NCI-H1930 (cell line): ENCODE measurements around the gene JAG2.

ENCODE experiments used
- DNase-seq, 2 experiments: peaks; one replicate each; lab custom pipeline; 2025; lab: John Stamatoyannopoulos, UW

The JAG2 gene

DNA sequence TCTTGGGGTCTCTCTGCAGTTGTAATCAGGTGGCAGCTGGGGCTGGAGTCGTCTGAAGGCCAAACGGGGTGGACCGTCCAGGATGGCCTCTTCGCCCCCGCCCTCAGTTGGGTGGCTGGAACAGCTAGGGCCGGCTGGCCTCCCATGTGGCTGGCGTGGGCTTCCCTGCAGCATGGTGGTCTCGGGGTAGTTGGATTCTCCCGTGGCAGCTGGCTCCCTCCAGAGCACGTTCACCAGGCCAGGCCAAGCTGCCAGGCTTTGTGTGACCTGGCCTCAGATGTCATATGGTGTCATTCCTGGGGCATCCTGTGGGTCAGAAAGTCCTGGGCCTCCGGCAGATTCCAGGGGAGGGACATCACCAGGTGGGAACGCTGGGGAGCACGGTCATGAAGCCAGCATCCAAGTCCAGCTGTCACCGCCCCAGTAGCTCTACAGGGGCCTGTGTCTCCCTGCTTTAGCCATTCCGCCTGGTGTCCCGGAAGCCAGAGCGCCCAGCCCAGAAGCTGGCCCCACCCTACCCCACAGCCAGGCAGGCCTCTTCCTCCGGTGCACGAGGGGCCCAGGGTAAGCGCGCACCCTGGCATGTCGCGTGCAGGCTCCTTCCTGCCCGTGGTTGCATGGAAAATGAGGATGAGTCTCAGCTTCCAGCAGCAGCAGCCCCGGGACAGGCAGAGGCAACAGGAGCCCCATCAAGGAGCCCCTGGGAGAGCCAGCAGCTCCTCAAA, 13.9 kb upstream of the JAG2 start:
- no peak for DNase-seq

DNA sequence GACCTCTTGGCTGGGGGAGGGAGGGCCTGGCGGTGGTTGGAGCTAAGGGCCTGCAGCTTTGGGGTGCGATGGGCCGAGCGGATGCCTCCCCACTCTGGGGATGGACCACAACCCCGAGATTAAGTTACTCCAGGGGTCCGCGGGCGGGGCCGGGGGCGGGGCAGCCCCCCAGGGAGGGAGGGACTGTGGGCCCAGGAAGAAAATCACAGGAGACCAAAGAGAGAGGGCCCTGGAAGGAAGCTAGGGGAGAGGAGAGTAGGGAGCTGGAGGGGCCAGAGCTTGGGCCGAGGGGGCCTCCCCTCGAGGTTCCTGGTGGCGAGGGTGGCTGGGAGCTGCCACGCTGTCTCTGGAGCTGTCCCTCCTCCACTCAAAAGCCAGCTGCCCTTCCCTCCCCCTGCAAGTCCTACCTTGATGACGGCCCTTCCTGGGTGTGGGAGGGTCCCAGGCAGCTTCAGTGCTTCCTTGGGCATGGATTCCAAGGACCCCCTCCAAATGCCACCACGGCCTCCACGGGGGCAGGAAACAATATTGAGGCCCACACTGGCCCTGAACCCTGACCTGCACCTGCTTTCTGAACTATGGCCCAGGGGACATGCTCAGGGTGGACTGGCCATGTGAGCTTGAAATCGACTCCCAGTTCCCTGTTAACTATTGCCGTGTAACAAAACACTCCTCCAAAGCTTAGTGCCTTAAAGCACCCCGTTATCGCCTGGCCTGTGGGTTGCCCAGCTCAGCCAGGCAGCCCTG, 13.1 kb upstream of the JAG2 start:
- no peak for DNase-seq

DNA sequence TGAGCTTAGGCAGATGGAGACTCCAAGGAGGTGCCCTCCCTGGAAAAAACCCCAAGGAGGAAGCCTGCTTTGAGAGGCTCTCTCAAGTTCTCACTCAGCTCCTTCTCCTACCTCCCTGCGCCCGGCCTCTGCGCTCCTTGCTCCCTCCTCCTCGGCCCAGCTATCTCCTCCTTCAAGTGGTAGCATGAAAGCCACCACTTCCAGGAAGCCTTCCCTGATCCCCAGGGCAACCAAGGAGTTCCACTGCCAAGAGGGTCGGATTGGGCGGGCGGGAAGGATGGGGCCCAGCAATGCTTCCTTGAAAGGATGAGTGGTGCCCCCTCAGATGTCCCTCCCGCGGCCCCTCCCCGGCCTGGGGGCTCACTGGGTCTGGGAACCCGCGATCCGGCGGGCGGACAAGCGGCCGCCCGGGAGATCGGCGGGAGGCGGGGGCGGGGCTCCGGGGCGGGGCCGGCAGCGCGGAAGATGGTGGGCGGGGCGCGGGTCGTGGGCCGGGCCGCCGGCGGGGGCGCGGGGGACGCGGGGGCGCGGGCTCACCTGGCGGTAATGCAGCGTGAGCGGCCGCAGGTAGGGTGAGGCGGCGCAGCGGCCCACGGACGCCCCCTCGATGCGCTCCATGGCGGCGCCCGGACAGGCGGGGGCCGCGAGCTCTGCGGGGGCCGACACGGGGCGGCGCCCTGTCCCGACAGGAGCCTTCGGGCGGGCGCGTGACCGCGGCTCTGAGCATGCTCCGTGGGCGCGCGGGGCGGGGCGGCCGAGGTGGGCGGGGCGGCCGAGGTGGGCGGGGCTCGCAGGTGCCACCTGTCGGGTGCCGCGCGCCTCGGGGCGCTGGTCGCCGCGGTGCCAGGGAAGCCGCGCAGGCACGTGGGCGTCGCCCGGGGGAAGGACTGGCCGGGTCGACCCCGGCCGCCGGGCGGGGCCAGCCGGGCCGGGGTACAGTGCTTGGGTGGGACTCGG, 12.3 kb upstream of the JAG2 start, which contains the start of gene NUDT14:
Gene NUDT14, minus strand, starts transcription at position 721 of the 957 bp plus-strand sequence. Its CDS starts 103 bp downstream, at position 618.
- DNase-seq: peak; percentile 64 to 81

DNA sequence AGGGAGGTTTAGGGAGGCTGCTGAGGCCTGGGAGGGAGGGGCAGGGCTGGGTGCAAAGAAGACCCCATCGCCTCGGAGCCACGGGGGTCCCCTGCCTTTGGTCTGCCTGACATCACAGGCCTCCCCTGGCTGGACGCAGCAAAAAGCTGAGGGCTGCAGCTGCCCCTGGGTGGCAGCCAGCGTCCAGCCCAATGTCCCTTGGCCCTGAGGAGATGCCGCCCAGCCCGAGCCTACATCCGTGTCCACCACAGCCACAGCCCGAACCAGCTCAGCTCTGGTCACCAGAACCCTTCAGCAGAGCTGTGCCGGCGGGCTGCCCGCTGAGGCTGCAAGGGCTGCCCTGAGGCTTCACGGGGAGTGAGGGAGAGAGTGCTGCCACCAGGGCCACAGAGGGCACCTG, 10.6 kb upstream of the JAG2 start:
- no peak for DNase-seq

DNA sequence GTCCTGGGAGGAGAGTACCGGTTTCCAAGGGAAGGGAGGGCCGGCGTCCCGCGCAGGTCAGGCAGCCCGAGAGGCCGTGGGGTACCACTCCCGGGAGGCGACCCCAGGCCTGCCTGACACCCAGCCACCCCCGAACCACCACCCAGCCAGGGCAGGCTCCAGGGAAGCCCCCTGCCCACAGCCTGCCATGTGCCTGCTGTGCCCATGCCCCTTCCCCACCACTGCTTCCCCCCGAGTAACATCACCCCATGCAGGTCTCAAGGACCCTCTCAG, 10.2 kb upstream of the JAG2 start:
- no peak for DNase-seq

DNA sequence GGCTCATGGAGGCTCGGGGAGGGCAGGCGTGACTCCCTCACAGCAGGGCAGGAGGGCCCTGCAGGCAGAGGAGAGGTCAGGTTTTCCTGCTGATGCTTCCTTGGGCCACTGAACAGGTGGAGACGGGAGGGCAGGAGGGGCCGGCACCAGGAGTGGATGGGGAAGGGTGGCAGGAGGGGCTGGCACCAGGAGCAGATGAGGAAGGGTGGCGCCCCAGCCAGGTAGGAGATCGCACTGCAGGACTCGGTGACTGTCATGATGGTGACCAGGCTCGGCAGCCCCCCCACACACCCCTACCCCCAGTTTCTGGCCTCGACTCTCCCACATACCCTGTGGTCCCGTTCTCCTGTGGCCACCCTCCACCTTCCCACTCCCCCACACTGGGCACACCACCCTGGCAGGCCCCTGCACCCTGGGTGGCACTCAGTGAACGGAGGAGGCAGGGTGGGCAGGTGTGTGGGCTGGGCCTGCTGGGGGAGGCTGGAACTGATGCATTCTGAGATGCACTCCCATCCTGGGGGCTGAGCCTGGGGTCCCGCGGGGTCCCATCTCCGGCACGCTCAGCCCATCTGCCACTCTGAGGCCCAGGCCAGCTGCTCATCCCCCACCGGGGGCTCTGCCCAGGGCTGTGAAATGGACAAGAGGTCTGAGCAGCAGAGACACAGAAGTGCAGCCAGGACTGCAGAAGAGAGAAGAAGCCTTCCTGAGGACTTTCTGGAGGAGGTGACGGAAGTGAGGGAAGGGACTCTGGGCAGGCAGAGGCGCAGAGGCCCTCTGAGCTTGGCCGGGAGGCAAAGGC, 9.7 kb upstream of the JAG2 start:
- no peak for DNase-seq

DNA sequence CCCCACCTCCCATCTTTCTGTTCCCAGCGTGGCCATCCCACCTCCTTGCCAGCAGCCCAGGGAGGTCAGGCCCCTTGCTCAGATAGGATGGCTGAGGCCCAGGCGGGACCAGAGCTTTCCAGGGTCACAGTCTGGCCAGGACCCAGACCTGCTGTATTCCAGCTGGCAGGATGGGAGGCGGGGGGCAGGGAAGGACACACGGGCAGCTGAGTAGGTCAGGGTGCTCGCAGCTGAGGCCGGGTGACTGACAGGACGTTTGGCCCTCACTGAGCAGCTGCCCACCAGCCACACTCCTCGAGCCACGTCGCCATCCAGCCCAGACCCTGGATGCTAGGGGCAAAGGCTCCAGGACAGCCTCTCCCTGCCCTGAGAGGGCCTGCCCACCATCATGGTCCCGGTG, 8.5 kb upstream of the JAG2 start:
- no peak for DNase-seq

DNA sequence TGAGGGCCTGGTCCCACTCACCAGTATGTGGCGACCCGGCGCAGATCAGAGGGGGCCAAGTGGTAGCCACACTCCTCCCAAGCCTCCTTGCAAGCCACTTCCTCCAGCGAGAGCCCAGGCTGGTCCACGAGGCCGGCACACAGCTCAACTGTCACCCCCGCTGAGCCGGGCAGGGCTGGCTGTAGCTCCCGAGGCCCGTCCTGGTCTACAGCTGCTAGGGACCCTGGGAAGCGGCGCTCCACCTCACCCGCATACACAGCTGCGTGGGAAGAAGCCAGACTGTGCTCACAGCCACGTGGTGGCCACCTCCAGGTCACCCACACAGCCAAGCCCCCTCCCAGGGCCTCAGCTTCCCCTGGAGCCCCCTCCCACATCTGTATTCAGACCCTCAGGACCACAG, 7.9 kb upstream of the JAG2 start:
- DNase-seq: no peak

DNA sequence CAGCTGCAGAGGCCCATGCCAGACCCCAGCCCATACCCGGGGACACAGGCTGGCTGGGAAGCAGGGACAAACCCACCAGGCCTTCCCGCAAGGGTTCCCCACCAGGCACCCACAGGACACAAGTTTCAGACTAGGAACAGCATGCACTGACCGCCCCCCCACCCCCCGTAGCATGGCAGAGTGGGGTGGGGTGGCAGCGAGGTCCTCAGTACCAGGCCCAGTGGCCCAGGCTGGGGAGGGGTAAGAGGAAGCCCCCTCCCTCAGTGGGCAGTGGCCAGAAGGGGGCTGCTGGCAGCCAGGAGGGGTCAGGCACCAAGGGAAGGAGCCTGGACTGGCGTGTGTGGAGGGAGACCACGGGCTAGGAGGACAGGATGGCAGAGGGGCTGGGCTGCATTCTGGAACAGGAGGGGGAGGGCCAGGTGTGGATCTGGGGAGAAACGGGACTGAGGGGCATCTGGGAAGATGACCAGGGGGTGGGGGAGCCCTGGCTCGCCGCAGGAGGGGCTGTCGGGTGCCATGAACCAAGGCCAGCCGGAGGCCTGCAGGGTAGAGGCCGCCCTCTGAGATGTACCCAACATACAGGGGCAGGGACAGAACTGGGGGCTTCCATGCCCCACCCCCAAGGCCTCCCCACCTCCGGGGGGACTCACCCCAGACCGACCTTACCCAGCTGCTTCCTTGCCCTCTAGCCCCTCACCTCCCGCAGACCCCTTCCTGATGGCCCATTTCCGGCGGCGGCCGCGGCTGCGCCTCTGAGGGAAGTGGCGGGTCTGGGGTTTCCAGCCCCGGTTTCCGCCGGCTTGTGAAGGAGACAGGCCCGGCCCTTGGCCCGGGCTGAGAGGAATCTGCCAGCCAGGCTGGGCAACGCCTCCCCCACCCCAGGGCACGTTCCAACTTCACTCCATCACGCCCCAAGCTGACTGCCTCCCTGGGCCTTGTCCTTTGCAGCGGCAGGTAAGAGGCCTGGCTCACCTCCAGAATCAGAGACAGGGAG, 5.6 kb upstream of the JAG2 start:
- no peak for DNase-seq

DNA sequence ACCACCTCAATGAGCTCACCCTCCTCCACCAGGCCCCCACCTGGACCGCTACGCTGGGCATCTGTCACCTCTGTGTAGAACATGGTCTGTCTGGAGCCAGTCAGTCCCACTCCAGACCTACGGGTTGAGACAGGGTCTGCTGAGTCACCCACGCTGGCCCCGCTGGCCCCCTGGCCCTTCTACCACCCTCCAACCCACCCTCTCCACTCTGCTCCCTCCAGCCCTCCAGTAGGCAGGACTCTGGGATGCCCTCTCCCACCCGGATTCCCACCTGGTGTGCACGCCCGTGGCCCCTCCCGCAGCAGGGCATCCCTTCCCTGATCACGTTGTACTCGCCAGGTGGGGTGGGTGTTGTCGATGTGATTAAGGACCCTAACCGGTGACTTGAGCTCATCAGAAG, 4.6 kb upstream of the JAG2 start:
- DNase-seq: no peak

- no peak for DNase-seq
Measured at GRCh38 chr14:105172476-105172875, 3.9 kb upstream of the JAG2 start.

GRCh38 chr14:105171004-105171673, 2.6 kb upstream of the JAG2 start:
- DNase-seq: no peak

DNA sequence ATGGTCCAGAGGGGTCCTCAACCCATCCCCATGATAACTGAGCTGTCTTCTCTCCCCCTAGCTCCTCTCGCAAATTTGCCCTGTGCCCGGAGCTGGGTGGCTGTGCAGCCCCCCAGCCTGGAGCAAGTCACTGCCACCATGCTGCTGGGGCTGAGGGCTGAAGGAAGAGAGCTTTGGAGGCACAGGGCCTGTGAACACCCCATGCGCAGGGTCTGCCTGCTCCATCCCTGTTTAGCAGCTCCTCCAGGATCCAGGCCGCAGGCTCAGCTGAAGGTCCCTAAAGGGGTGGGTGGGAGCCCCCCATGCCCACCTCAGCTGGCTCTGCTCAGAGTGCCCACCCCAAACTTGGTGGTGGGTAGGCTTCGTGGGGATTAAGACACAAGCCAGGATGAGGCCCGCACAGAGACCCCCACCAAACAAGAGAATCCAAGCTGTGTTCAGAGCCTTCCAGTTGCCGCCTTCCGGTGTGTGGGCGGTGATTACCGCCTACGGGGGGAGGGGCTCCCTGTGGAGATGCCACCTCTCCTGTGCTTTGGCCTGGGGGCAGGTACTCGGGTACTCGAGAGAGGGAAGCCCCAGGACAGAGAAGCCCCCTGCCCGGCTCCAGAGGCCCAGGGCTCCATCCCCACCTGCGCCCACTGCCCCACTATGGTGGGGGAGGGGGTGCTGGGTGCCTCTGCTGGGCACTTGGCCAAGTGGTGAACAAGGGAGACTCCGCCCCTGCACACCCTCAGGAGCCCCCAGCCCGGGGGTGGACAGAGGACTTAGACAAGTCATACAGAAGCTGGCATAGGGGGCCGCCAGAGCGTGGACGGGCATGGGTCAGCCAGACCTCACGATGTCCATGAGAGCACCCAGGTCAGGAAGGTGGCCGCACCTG, 1.4 kb upstream of the JAG2 start:
- DNase-seq: no peak

DNA sequence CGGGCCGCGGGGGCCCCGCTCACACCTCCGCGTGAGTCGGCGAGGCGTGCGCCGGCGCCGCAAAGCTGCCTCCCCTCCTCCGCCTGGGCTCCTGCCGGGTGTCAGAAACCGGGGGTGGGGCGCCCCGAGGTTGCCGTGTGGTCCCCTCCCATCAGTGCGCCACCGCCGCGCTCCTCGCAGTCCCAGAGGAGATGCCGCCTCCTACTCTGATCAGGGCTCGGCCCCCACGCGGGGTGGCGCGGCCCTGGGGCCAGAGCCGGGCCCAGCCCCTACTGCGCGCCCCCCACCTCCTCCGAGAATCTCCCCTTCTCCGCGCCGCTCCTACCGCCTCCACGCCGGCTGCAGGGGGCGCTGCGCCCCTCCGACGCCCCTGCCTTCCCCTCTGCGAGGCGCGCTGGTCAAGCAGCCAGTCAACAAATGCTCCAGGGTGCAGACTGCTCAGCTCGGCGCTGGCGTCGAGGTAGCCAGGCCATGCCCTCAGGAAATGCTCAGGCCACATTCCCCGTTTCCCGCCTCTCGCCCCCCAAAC, 467 bp upstream of the JAG2 start:
- DNase-seq: peak; percentile 16 to 41

DNA sequence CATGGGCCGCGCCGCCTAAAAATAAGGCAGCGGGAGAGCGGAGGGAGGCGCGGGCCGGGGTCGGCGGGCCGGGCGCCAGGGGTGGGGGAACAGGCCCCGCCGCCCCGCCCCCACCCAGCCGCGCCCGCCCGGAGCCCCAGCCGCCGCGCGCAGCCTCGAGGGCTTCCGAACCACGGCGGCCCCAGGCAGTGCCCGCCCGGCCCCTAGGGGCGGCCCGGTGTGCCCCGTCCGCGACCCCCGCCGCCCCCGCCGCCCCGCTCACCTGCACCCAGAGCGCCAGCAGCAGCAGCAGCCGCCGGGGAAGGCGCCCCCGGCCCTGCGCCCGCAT, 519 bp downstream of the JAG2 start:
- no peak for DNase-seq

- DNase-seq: peak in 1 of 2 experiments; percentile 16
Measured at GRCh38 chr14:105167303-105168092, 1.1 kb downstream of the JAG2 start.

GRCh38 chr14:105166571-105167302, 1.8 kb downstream of the JAG2 start:
- DNase-seq: no peak
